Activated CD4-positive, alpha-beta T cell treated with anti-CD3 and anti-CD28 coated beads, Interleukin-2, Interleukin-6, amounts not matched to agents 100 ng/mL and 50 ng/mL, durations not matched to agents 16 hours and 8 hours (primary cell): ENCODE measurements around the gene ADGRG1.
A peak's percentile ranks its signal among the peaks of the same experiment; 100 is the strongest.

Experiments
- DNase-seq: peaks from one replicate; pipeline ENCODE4 v3.0.0-alpha.2; 2020

The ADGRG1 gene

DNA sequence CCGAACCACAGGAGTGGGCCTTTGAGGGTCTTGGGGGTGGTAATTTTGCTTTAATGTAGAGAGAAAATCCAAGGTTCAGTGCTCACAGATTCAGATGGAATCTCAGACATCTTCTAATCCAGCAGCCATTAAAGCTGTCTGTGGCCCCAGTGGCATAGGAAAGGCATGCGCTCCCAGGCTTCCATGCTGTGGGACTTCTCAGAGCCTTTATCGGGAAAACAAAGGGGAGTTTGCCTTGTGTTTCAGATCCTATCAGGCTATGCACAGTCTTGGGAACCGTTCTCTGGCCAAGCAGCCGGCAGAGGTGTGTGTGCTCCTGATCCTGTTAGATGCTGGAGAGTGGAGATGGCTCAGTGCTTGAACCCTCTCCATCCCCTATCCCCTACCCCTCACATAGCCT lies 7.8 kb downstream of the ADGRG1 start:
- DNase-seq: no peak

DNA sequence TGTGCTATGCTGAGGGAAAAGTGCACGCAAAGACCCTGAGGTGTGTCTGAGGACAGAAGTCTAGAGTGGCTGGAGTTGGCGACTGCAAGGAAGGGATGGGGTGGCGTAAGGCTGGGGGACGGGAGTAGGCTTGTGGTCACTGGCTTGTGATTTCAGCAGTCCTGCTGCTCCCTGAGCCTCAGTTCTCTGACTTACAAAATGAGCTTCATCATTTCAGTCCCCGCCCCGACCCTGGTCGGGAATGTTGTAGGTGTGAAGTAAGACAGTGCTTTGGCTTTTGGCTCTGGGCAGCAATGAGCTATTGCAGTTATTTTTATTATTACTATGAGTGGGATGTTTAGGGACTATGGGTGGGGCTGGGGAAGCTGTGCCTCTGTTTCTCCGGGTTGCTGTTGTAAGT lies 8.6 kb downstream of the ADGRG1 start:
- no peak for DNase-seq

DNA sequence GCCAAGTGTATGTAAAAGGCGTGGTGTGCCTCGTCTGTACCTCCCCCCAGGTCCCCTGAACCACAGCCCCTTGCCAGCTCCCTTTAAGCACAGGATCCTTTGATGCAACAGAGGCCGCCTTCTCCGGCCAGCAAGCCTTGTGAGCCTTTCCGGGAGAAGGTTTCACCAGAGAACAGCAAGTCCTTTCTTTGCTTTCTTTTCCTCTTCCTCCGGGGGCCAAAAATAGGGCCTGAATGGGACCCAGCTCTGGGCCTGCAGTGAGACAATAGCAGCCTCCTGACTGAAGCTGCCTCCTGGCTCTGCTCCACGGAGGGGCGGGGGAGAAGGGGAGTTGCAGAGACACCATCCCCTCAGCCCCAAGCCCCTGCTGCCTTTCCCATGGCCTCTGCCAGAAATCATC lies 9.0 kb downstream of the ADGRG1 start:
- DNase-seq: no peak

DNA sequence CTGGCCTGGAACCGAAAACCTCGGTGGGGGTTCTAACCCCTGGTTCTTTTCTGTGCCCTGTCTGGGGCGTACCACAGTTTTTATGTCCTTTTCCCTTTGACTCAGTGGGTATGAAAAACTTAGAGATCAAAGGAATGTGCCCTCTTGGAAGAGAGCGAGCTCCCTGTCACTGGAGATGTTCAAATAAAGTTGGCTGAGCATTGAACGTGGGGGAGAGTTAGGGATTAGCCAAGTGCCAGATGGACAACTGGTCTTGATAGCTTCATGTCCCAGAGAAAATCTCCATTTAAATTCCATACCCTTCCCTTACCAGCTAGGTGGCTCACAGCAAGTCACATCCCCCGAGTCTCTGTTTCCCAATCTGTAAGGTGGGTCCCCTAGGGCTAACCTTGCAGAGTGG lies 9.5 kb downstream of the ADGRG1 start:
- DNase-seq: no peak

DNA sequence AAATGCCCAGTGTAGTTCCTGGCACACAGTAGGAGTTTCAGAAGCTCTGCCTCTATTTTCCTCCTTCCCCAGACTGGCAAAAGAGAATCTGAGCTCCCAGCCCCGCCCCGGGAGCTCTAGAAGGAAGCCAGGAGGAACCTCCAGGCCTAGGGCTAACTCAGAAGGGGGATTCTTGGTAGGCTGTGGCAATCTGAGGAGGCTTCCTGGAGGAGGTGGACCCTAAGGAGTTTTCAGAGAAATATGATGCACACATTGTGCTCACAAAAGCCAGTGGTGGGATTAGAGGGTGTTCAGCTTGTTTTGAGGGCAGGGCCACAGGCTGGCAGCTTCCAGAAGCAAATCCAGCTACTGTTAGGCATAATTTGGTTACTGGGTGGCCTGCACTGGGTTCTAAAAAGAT lies 10.0 kb downstream of the ADGRG1 start:
- no peak for DNase-seq

DNA sequence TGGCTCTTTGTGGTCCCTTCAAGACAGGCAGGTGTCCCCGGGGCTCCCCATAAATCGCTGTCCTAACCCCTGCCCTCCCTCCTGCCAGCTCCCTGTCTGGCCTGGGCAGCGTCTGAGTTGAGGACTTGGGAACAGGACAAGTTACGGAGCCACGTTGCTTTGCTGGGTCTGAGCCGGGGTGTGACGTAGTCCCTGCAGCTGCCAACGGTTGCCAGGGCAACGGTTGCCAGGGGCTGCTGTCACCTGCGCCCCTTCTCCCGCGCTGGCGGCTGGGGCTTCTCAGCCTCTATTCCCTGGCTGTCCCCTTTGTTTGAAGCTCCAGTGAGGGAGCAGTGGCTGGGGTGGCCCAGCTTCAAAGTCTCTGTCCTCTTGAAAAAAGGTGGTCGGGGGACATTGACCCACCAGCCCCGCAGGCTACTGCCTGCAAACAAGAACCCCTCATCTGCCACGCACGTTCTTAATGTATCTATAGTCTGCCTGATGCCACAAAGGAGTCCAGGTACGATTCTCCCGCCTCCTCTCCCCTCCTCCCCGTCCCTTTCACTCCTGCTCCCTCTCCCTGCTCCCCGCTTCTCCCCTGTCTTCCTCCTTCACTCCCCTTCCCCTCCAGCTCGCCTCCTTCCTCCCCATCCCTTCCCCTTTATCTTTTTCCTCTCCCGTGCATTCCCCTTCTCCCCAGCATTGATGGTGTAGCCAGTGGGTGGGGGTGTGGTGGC lies 10.9 kb downstream of the ADGRG1 start:
- no peak for DNase-seq

DNA sequence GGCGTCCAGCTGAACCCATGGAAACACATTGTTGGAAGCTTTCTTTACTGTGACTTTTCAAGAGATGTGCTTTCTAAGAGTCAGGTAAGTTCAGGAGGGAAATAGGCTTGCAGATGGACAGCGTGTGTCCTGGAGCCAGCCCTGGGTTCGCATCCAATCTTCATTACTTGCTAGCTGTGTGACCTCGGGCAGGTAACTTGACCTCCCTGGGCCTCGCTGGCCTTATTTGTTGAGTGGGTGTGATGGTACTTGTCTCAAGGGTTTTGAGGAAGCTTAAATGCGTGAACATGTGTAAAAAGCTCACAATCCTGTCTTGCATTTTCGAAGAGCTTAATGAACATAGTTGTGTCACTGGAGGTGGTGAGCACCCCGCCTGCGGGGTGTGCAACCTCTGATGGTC lies 11.8 kb downstream of the ADGRG1 start:
- DNase-seq: no peak

DNA sequence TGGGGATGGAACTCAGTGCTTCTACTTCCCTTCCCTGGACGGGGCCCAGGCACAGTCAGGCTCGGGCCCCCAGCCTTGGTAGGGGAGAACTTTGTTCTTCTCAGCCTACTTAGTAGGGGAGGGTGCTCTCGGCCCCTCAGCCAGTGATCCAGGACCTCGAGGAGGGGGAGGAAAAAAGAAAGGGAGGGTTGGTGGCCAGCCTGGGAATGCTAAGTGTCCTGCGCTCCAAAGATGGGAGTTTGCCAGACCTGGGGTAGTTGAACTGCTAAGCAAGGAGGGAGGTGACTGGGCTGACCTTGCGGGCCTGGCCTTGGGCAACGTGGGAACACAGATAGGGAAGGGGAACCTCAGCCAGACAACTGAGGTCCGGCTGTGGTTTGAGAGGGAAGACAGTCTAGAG lies 12.2 kb downstream of the ADGRG1 start:
- DNase-seq: no peak

DNA sequence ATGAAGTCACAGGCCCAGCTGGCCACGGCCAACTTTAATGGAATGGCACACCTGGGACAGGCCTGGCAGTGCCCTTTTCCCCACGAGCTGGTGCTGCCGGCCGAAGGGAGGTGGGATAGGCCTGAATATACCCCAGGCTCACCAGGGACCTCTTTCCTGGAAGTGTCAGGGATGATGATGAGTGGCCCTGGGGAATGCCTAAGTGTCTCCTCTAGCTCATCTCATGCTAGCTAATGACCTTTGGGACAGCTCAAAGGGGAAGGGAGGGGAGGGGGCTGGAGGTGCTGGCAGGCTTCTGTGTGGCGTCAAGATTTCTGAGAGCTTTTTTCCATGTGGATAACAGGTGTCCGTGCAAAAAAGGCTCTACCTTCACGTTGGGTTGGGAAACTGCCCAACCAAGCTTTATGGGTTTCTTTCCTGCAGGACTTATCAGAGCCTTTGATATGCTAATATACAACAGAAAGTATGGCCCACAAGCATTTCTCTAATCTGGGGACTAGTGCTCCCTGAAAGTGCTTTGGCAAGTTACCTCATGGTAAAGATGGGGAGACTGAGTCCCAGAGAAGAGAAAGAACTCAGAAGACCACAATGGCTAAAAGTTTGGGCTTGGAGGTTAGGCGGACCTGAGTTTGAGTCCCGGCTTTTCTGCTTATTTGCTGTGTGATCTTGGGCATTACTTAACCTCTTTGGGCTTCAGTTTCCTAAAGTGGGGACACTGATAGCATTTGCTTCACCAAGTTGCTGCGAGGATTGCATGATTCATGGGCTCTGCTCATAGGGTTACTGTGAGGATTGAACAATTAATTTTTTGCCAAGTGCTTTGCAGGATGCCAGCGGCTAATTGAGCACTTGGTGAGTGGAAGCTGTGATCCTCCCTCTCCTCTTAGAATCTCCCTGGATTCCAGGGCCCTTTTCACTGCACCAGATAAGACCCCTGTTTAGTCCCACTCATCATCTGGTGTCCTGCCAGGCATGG lies 14.0 kb downstream of the ADGRG1 start:
- DNase-seq: no peak

DNA sequence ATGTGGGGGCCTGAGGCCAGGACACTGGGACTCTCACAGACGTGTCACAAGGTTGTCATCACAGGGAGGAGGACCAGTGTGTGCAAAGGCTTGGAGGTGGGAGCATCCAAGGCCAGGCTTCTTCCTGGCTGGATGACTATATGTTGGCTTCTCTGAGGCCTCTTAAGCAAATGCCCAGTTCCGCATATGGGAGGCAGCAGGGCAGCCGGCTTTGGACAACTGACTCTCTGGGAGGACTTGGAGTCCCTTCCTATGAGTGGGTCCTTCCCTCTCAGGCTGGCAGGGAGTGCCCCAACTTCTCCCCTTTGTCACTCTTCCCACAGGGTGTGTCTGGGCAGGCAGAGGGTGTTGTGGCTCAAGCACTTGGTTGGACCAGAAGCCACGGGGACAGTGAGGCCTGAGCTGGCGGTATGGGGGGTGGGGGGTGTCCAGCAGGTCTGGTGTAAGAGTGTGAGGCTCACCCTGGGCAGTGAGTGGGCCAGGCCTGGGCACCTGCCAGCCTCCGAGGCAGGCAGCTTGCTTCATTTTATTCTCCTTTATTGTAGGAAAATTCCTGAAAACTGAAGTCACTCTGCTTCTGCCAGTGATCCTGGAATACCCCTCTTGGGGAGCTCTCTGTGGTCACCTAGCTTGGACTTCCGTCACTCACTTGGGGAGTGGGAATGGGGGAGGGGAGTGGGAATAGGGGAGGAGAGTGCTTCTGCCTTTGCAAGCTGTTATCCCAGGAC lies 14.9 kb downstream of the ADGRG1 start:
- DNase-seq: no peak

DNA sequence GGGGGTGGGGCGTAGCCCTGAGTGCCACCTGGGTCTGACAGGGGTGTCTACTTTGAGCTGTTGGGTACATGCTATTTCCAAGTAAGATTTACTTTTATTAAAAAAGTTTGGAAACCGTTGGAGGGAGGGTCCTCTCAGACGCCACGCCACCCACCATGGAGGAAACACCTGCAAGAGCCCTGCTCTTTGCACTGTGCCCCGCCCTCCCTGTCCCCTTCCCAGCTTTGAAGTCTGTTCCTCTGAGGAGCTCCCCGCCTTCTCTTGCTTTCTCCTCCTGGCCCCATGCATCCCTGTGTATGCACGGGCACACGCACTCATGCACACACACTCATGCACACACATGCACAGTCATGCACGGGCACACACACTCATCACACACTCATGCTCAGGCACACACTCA lies 15.5 kb downstream of the ADGRG1 start:
- DNase-seq: no peak

DNA sequence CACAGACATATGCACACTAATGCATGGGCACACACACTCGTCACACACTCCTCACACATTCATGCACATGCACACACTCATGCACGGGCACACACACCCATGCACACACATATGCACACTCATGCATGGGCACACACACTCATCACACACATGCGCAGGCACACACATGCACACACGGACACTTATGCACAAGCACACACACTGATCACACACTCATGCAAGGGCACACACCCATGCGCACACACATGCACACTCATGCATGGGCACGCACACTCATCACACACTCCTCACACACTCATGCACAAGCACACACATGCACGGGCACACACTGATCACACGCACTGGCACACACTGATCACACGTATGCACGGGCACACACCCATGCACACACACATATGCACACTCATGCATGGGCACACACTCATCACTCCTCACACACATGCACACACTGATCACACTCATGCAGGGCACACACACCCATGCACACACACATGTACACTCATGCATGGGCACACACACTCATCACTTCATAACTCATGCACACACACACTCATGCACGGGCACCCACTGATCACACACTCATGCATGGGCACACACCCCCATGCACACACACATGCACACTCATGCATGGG lies 16.1 kb downstream of the ADGRG1 start:
- DNase-seq: no peak

DNA sequence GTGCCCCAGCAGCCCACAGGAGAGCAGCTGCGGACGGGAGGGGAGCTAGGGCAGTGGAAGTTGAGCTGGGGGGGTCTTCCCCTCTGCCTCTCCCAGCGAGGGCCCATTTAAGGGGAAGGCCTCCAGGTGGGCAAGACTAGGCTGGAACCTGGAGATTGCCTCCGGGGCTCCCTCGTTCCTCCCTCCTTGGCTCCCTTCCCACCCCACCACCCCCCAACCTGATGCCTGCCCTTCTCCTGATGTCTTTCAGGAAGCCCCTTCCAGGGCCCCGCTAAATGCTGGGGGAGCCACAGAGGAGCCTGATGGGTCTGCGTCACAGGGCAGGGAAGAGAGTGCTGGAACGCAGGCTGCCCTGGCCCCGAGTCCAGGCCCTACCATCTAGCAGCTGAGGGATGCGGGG lies 16.7 kb downstream of the ADGRG1 start:
- DNase-seq: no peak

DNA sequence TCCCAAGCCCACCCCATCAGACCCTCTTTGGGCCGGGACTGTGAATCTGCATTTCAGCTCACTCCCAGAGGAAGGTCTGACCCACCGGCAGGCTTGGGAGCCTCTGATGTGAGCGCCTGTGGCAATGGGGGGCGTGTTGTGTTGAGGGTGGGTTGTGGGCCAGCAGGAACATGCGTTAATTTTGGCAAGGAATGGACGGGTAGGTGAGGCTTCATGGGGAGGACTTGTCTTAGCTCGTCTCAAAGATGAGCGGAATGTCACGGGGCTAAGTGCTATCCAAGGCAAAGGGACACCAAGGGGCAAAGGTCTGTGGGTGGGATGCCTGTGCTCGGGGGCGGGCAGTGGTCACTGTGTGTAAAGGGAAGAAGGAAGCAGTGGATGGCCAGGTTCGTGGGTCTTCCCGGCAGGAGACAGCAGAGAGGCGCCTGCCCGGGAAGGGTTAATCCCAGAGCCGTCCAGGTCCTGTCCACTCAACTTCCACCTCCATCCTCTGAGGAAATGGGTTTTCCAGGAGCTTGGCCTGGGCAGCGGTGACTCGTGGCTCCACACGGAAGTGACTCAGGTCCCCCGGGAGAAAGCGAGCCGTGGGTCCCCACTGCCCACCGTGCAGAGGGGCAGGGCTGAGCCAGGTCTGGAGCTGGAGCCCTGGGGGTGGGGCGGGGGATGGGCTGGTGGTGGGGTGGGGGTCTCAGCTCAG lies 17.4 kb downstream of the ADGRG1 start:
- DNase-seq: no peak

DNA sequence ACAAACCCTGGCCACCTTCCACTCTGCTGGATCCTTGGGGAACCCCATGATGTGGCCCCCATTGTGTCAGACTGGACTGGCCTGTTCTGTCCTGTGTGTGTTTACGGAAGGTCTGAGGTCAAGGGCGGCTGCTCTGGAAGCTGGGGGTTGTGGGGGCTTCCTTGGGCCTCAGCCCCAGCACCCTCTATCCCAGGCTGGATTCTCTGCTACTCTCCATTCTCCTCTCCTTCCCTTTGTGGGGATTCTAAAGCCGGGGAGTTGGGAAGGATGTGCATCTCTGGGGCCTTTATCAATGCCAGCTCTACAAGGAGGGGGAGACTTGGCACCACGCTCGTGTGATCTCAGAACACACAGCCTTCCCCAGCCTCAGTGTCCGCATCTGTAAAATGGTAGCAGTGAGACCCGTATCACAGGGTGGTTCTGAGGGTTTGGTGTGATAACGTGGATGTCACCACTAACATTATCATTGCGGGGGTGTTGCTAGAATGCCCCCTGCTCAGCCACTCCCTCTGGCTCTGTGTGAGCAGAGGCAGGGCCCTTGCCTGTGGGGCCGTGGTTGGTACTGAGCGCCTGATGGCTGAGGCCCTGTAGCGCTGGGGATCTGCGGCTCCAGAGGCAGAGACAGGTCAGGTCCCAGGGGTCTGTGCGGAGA lies 18.1 kb downstream of the ADGRG1 start:
- DNase-seq: no peak

DNA sequence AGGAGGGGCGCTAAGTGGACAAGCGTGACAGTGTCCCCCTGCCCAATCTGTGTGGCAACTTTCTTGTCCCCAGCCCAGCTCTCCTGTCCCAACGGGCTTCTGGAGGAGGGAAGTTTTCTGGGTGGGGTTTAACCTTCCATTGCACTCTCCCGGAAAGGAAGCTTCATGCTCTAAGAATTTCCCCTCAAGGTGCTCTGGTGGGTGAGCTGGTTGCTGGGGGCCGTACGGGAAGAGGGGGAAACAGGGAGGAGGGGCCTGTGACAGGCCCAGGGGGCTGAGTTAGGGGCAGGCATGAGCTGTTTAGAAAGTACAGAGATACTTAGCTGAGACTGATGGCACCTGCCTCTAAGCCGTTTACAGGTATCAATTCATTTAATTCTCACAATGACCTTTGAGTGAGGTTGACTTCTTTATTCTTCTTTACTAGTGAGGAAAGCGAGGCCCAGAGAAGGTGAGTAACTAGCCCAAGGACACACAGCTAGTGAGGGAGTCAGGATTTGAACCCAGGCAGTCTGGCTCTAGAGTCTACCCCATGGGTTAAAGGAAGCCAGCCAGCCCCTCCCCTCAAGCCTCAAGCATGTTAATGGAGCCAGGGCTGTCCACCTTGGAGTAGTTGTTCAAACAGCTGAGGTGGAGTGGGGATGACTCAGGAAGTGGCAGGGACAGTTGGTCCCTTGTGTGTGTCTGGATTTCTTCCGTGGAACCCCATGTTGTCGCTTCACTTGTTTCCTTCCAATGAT lies 18.9 kb downstream of the ADGRG1 start:
- no peak for DNase-seq

DNA sequence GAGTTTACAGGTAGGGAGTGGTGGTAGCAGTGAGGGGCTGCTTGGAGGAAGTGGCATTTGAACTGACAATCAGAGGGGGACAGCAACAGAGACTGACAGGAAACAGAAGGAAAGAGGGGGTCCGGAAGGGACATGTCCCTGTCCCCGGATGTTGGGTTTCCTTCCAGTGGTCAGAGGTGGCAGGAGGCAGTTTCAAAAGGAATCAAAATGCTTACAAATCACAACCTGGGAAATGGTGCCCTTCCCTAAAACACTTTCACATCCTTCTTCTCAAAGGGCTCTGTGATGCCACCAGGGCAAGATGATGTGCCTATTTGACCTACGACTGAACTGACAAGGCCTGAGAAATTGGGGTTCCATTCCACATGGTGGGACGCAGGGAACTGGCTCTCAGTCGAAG lies 19.7 kb downstream of the ADGRG1 start:
- DNase-seq: peak; percentile 24

DNA sequence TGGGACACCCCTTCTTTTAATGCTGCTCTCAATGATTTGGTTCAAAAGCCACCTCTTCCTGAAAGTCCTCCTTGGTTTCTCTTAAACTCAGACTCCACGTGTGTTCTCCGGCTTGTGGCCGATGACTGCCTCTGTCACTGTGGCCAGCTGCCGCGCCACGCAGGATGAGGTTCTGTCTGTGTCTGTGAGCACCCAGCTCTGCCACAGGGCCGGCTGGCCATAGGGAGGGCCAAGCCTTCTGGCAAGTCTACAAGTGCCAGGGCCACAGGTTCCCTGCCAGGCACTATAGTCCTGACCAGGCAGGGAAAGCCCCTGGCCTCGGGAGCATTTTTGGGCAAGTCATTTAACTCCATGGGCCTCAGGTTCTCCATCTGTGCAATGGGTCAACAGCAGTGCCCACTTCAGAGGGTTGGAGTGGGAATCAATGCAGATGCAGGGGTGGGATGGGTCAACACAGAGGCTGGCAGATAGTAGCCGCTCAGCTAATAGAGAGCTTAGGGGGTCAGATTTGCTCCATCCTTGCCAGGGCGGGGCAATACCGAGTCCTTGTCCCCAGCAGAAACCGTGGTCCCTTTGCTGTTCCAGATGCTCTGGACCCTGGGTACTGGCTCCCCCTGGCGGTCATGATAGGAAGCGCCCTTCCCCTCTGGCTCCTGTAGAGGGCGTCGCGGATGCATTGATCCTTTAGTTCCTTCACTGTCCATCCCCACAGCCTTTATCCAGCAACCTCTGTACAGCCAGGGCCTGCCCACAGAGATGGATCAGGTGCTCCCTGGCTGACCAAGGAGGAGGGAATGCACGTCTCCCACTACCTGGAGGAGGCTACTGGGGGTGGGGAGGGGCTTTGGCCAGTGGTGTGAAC lies 20.4 kb downstream of the ADGRG1 start:
- DNase-seq: peak; percentile 93

DNA sequence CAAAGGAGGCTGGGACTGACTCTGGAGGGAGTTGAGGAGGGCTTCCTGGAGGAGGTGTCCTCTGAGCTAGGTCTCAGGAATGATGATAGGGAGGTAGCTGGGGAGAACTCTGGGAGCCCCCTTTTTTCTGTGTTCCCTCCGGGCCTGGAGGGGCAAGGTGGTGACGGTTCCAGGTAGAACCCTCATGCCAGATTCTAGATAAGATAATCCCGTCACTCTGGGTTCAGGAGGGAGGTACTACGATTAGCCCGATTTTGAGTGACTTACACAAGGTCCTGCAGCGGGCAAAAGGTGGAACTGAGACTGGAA lies 21.0 kb downstream of the ADGRG1 start:
- no peak for DNase-seq

DNA sequence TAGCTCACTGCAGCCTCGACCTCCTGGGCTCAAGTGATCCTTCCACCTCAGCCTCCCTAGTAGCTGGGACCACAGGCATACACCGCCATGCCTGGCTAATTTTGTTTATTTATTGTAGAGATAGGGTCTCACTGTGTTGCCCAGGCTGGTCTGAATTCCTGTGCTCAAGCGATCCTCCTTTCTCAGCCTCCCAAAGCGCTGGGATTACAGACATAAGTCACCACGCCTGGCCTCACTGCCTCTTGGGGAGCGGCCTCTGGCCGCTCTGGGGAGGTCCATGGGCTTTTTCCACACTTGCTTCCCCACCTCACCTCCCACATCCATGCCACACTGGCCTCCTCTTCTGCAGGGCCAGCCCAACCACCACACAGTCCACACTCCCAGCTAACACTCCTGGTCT lies 21.4 kb downstream of the ADGRG1 start:
- no peak for DNase-seq
